ENCODE data around the gene NTN1.

Gene NTN1

DNA sequence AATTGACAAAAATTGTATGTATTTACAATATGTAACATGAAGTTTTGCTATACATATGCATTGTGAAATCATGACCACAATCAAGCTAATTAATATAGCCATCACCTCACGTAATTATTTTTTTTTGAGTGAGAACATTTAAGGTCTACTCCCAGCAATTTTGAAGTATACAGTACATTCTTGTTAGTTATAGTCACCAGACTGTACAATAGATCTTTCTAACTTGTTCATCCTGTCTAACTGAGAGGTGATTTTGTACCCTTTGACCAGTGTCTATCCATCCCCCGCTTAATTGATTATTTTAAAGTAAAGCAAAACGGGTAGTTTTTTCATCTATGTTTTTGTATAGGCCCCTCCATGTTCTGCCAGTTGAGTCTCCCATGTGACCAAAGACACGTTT is 30.3 kb downstream of the NTN1 start:
- Histone ChIP-seq H3K36me3 (ENCODE audit: control insufficient read depth in 4 of 4, insufficient read depth in 4 of 4, low read length in 3 of 4) (no peaks in the 10 kb centered on the region), H3K4me3 (ENCODE audit: control insufficient read depth in 1 of 7, extremely low read depth in 1 of 7, insufficient read depth in 4 of 7, low read depth in 2 of 7, low read length in 6 of 7) (no peak overlapping the region), H3K9me3 (ENCODE audit: control extremely low read depth in 1 of 5, control insufficient read depth in 4 of 5, insufficient read depth in 2 of 5, low read depth in 1 of 5, low read length in 4 of 5) (peaks cover 0 to 8% (median 3%) of the 10 kb centered on the region in 5 experiments), H3K27ac (ENCODE audit: insufficient read depth in 1 of 2, low read depth in 1 of 2, low read length in 2 of 2, poor library complexity in 1 of 2, severe bottlenecking in 2 of 2) (no peak overlapping the region), H3K27me3 (replicated peaks in 2 of 5; ENCODE audit: control insufficient read depth in 4 of 5, insufficient read depth in 5 of 5, low read length in 4 of 5) (no peaks in the 10 kb centered on the region), H3K4me1 (ENCODE audit: control extremely low read depth in 1 of 4, control insufficient read depth in 4 of 4, insufficient read depth in 4 of 4, low read length in 3 of 4) (no peaks in the 10 kb centered on the region)
- 100% methylated on average over 3 of the region's 4 CpGs for WGBS (ENCODE audit: insufficient coverage)
- POLR2A ChIA-PET, result no interaction called here
- no peak for DNase-seq
- CTCF ChIA-PET, result interaction anchor here (0.7 kb wide), 1 partner anchor 80 kb away, joined by 4 read pairs; no protein-coding TSS in a partner anchor

DNA sequence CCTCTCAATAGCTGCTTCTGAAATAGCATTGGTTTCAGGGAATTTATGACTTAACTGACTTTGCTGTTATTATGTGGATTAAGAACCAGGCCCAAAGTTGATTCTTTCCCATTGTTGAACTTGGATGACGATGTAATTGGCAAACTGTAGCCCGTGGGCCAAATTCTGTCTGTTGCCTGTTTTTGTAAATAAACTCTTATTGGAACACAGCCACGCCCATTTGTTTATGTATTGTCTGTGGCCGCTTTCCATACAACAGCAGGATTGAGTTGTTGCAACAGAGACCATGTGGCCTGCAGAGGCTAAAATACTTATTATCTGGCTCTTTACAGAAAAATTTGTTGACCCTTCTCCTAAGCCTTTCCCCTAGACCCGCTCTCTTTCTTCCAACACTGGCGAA is 31.6 kb downstream of the NTN1 start:
- no peaks in the 10 kb centered on the region for H3K27me3 ChIP-seq (replicated peaks in 2 of 5; ENCODE audit: control insufficient read depth in 4 of 5, insufficient read depth in 5 of 5, low read length in 4 of 5)
- no peak for DNase-seq
- no peak overlapping the region for H3K27ac ChIP-seq (ENCODE audit: insufficient read depth in 1 of 2, low read depth in 1 of 2, low read length in 2 of 2, poor library complexity in 1 of 2, severe bottlenecking in 2 of 2)
- 100% methylated on average over 4 of the region's 6 CpGs for WGBS (ENCODE audit: insufficient coverage)
- ChIA-PET POLR2A (no interaction called here), CTCF (no interaction called here)
- no peaks in the 10 kb centered on the region for H3K36me3 ChIP-seq (ENCODE audit: control insufficient read depth in 4 of 4, insufficient read depth in 4 of 4, low read length in 3 of 4)
- H3K4me3 ChIP-seq (ENCODE audit: control insufficient read depth in 1 of 7, extremely low read depth in 1 of 7, insufficient read depth in 4 of 7, low read depth in 2 of 7, low read length in 6 of 7), result no peak overlapping the region
- peaks cover 0 to 7% (median 3%) of the 10 kb centered on the region in 5 experiments for H3K9me3 ChIP-seq (ENCODE audit: control extremely low read depth in 1 of 5, control insufficient read depth in 4 of 5, insufficient read depth in 2 of 5, low read depth in 1 of 5, low read length in 4 of 5)
- no peaks in the 10 kb centered on the region for H3K4me1 ChIP-seq (ENCODE audit: control extremely low read depth in 1 of 4, control insufficient read depth in 4 of 4, insufficient read depth in 4 of 4, low read length in 3 of 4)

DNA sequence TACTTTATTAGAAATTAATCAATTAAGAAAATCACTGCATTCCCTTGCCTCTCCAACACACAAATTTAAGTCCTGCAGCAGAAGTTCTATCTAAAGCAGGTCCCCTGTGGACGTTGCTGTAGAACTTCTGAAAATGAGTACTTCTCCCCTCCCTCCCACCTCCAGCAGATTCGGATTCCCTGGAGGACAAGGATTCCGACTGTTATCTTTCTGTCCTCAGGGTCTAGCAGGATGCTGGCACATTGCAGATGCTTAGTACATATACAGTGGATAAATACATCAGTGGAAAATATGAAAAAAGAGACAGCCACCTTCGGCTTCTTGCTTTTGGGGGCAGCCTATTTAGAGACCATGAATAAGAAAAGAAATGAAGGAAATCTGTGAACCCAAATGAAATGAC is 32.1 kb downstream of the NTN1 start:
- Histone ChIP-seq H3K27me3 (replicated peaks in 2 of 5; ENCODE audit: control insufficient read depth in 4 of 5, insufficient read depth in 5 of 5, low read length in 4 of 5) (no peaks in the 10 kb centered on the region), H3K9me3 (ENCODE audit: control extremely low read depth in 1 of 5, control insufficient read depth in 4 of 5, insufficient read depth in 2 of 5, low read depth in 1 of 5, low read length in 4 of 5) (peaks cover 0 to 3% (median 2%) of the 10 kb centered on the region in 5 experiments), H3K4me1 (ENCODE audit: control extremely low read depth in 1 of 4, control insufficient read depth in 4 of 4, insufficient read depth in 4 of 4, low read length in 3 of 4) (no peaks in the 10 kb centered on the region), H3K36me3 (ENCODE audit: control insufficient read depth in 4 of 4, insufficient read depth in 4 of 4, low read length in 3 of 4) (no peaks in the 10 kb centered on the region), H3K27ac (ENCODE audit: insufficient read depth in 1 of 2, low read depth in 1 of 2, low read length in 2 of 2, poor library complexity in 1 of 2, severe bottlenecking in 2 of 2) (no peak overlapping the region), H3K4me3 (ENCODE audit: control insufficient read depth in 1 of 7, extremely low read depth in 1 of 7, insufficient read depth in 4 of 7, low read depth in 2 of 7, low read length in 6 of 7) (no peak overlapping the region)
- 100% methylated on average over 4 of the region's 4 CpGs for WGBS (ENCODE audit: insufficient coverage)
- DNase-seq, result no peak
- ChIA-PET CTCF (no interaction called here), POLR2A (no interaction called here)

DNA sequence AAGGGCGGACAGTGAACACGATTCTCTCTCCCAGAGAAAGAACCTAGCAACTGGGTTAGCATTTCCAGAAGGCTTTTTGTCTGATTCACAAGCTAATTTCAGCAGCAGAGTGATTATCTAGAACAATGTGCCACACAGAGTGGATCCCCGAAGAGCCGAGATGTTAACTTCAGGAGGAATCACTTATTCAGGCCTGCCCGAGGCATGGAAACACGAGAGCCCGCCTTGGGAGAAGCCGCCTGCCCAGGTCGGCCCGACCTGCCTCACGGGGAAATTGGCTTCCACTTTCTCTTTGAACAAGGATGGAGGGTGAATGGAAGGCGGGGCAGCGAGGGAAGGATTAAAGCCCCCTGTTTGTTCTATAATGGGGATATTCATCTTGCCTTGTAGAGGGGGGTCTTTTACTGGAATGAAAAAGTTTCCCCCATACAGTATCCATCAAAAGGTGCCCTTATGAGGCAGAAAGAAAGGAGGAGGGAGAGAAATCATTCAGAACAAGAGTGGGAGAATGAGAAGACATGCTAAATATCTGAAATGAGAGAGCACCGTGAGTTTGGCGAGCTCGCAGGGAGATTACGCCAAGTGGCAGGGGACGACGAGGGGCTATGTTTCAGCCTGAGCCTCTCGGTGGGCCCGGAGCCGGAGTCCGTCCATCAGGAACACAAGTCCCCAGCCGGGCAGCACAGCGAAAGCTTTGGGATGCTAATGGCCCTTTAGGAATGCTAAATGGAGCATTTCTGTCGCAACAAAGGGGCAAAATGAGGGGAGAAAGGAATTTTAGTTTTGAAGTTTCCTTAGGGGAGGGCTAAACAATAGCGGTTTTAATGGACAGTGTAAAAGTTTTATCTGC is 33.0 kb downstream of the NTN1 start:
- no peaks in the 10 kb centered on the region for H3K27me3 ChIP-seq (replicated peaks in 2 of 5; ENCODE audit: control insufficient read depth in 4 of 5, insufficient read depth in 5 of 5, low read length in 4 of 5)

DNA sequence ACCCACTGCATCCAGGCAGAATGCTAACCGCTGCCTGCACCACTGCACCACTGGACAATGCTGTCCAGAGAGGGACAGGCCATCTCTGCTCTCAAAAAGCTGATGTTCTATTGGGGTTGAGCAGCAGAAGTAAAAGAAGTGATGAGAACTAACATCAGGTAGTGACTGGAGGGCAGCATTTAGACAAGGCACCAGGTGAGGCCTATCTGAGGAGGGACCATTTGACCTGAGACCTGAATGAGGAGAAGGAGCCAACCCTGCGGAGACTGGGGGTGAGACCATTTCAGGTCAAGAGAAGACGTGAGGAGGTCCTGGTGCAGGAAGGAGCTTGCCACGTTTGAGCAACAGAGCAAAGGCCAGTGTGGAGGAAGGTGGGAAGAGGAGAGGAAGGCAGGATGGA is 34.0 kb downstream of the NTN1 start:
- H3K9me3 ChIP-seq (ENCODE audit: control extremely low read depth in 1 of 5, control insufficient read depth in 4 of 5, insufficient read depth in 2 of 5, low read depth in 1 of 5, low read length in 4 of 5), result no peaks in the 10 kb centered on the region
- POLR2A ChIA-PET, result no interaction called here
- H3K27ac ChIP-seq (ENCODE audit: insufficient read depth in 1 of 2, low read depth in 1 of 2, low read length in 2 of 2, poor library complexity in 1 of 2, severe bottlenecking in 2 of 2), result no peak overlapping the region
- no peak for DNase-seq
- H3K27me3 ChIP-seq (replicated peaks in 2 of 5; ENCODE audit: control insufficient read depth in 4 of 5, insufficient read depth in 5 of 5, low read length in 4 of 5), result no peaks in the 10 kb centered on the region
- CTCF ChIA-PET, result no interaction called here
- no peak overlapping the region for H3K4me3 ChIP-seq (ENCODE audit: control insufficient read depth in 1 of 7, extremely low read depth in 1 of 7, insufficient read depth in 4 of 7, low read depth in 2 of 7, low read length in 6 of 7)
- no peaks in the 10 kb centered on the region for H3K4me1 ChIP-seq (ENCODE audit: control extremely low read depth in 1 of 4, control insufficient read depth in 4 of 4, insufficient read depth in 4 of 4, low read length in 3 of 4)
- no peaks in the 10 kb centered on the region for H3K36me3 ChIP-seq (ENCODE audit: control insufficient read depth in 4 of 4, insufficient read depth in 4 of 4, low read length in 3 of 4)
- WGBS (ENCODE audit: insufficient coverage), result 87% methylated on average over 2 of the region's 4 CpGs

More for the DNA sequence above, 33.0 kb downstream of the NTN1 start:
- H3K4me3 ChIP-seq (ENCODE audit: control insufficient read depth in 1 of 7, extremely low read depth in 1 of 7, insufficient read depth in 4 of 7, low read depth in 2 of 7, low read length in 6 of 7), result no peak overlapping the region
- H3K9me3 ChIP-seq (ENCODE audit: control extremely low read depth in 1 of 5, control insufficient read depth in 4 of 5, insufficient read depth in 2 of 5, low read depth in 1 of 5, low read length in 4 of 5), result peaks cover 0 to 2% (median 0%) of the 10 kb centered on the region in 5 experiments
- 93% methylated on average over 26 of the region's 27 CpGs for WGBS (ENCODE audit: insufficient coverage)
- ChIA-PET CTCF (no interaction called here), POLR2A (no interaction called here)
- H3K36me3 ChIP-seq (ENCODE audit: control insufficient read depth in 4 of 4, insufficient read depth in 4 of 4, low read length in 3 of 4), result no peaks in the 10 kb centered on the region
- H3K4me1 ChIP-seq (ENCODE audit: control extremely low read depth in 1 of 4, control insufficient read depth in 4 of 4, insufficient read depth in 4 of 4, low read length in 3 of 4), result no peaks in the 10 kb centered on the region
- no peak for DNase-seq
- no peak overlapping the region for H3K27ac ChIP-seq (ENCODE audit: insufficient read depth in 1 of 2, low read depth in 1 of 2, low read length in 2 of 2, poor library complexity in 1 of 2, severe bottlenecking in 2 of 2)

DNA sequence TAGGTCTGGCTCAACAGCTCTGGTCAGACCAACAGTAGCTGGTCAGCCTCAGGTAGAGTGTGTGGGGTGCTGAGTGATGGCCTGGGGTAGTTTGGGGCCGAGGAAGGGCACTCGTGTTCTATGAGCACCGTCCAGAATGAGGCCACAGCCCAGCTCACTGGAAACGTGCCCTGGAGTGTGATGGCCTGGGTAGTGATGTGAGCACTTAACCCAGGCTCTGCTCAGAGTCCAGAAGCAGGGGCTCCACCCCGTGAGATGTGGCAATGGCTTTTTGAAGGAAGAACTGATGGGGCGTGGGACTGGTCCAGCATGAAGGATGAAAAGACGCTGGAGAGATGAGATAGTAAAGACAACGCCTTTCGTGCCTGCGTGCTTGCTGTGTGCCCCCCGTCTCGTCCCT is 35.3 kb downstream of the NTN1 start:
- no peaks in the 10 kb centered on the region for H3K36me3 ChIP-seq (ENCODE audit: control insufficient read depth in 4 of 4, insufficient read depth in 4 of 4, low read length in 3 of 4)
- ChIA-PET POLR2A (no interaction called here), CTCF (no interaction called here)
- no peak overlapping the region for H3K4me3 ChIP-seq (ENCODE audit: control insufficient read depth in 1 of 7, extremely low read depth in 1 of 7, insufficient read depth in 4 of 7, low read depth in 2 of 7, low read length in 6 of 7)
- H3K9me3 ChIP-seq (ENCODE audit: control extremely low read depth in 1 of 5, control insufficient read depth in 4 of 5, insufficient read depth in 2 of 5, low read depth in 1 of 5, low read length in 4 of 5), result no peaks in the 10 kb centered on the region
- DNase-seq, result no peak
- no peaks in the 10 kb centered on the region for H3K4me1 ChIP-seq (ENCODE audit: control extremely low read depth in 1 of 4, control insufficient read depth in 4 of 4, insufficient read depth in 4 of 4, low read length in 3 of 4)
- 96% methylated on average over 12 of the region's 12 CpGs for WGBS (ENCODE audit: insufficient coverage)
- H3K27ac ChIP-seq (ENCODE audit: insufficient read depth in 1 of 2, low read depth in 1 of 2, low read length in 2 of 2, poor library complexity in 1 of 2, severe bottlenecking in 2 of 2), result no peak overlapping the region
- H3K27me3 ChIP-seq (replicated peaks in 2 of 5; ENCODE audit: control insufficient read depth in 4 of 5, insufficient read depth in 5 of 5, low read length in 4 of 5), result no peaks in the 10 kb centered on the region

DNA sequence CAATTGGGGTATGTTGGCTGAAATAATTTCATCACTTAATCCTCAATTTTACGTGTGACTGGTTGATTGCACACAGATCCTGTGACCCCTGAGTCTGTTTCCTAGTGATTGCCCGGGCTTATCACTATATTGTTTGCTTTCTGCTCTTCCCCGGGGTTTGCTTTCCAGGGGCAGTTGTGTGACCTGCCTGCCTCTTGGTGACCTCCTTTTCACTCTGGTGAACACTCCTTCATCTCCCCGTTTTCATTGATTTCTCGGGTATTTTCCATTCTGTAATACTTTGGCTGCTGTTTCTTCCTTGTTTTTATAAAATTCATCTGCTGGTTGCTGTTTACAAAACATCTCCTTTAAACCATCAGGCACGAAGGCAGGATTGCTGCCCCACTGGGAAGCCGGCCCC is 36.0 kb downstream of the NTN1 start:
- Histone ChIP-seq H3K4me1 (ENCODE audit: control extremely low read depth in 1 of 4, control insufficient read depth in 4 of 4, insufficient read depth in 4 of 4, low read length in 3 of 4) (no peaks in the 10 kb centered on the region), H3K27ac (ENCODE audit: insufficient read depth in 1 of 2, low read depth in 1 of 2, low read length in 2 of 2, poor library complexity in 1 of 2, severe bottlenecking in 2 of 2) (no peak overlapping the region), H3K36me3 (ENCODE audit: control insufficient read depth in 4 of 4, insufficient read depth in 4 of 4, low read length in 3 of 4) (no peaks in the 10 kb centered on the region), H3K27me3 (replicated peaks in 2 of 5; ENCODE audit: control insufficient read depth in 4 of 5, insufficient read depth in 5 of 5, low read length in 4 of 5) (no peaks in the 10 kb centered on the region), H3K9me3 (ENCODE audit: control extremely low read depth in 1 of 5, control insufficient read depth in 4 of 5, insufficient read depth in 2 of 5, low read depth in 1 of 5, low read length in 4 of 5) (no peaks in the 10 kb centered on the region), H3K4me3 (ENCODE audit: control insufficient read depth in 1 of 7, extremely low read depth in 1 of 7, insufficient read depth in 4 of 7, low read depth in 2 of 7, low read length in 6 of 7) (no peak overlapping the region)
- DNase-seq, result peak in 1 of 3 donors; percentile 9
- ChIA-PET CTCF (no interaction called here), POLR2A (no interaction called here)
- WGBS (ENCODE audit: insufficient coverage), result 87% methylated on average over 6 of the region's 7 CpGs

Measured in common myeloid progenitor, CD34-positive (primary cell).